Progenitor cell of endocrine pancreas (in vitro differentiated cells): ENCODE results near the gene OBSL1. TPM values are rescaled to one million over a fixed set of nuclear protein-coding genes. Genes with fewer than 3 reads are reported as not detected.

Experiments used
- DNase-seq: peaks from one replicate; pipeline ENCODE4 v3.0.0; 2021; ENCODE audit warnings: low spot score; ENCODE audit not compliant: unreplicated experiment
- H3K27ac Mint-ChIP-seq: 2 replicates; pipeline ENCODE4 v1.8.0; 2021; ENCODE audit warnings: mild to moderate bottlenecking, moderate library complexity, mixed read lengths
- H3K27me3 Mint-ChIP-seq: 2 replicates; pipeline ENCODE4 v1.8.0; 2021; ENCODE audit warnings: mixed read lengths
- H3K36me3 Mint-ChIP-seq: 2 replicates; pipeline ENCODE4 v1.8.0; 2022; ENCODE audit warnings: mixed read lengths; ENCODE audit not compliant: insufficient read depth
- H3K4me1 Mint-ChIP-seq: 2 replicates; pipeline ENCODE4 v1.8.0; 2021; ENCODE audit warnings: low read depth, mixed read lengths
- H3K4me3 Mint-ChIP-seq: 2 replicates; pipeline ENCODE4 v1.8.0; 2021; ENCODE audit warnings: low read depth, mild to moderate bottlenecking, moderate library complexity, mixed read lengths
- H3K9me3 Mint-ChIP-seq: 2 replicates; pipeline ENCODE4 v1.8.0; 2021; ENCODE audit warnings: low read depth, mixed read lengths
- total RNA-seq: library from RNA; stranded (reverse); gene quantifications from 2 replicates; pipeline ENCODE4 v1.2.1, GENCODE V29; 2021
- TF ChIP-seq, protein P1 (sequence below): fragments of 200-600 bp; sonication (generic); IDR thresholded peaks from one replicate; pipeline ENCODE4 v1.5.0; 2021; ENCODE audit warnings: antibody characterized with exemption, mild to moderate bottlenecking; ENCODE audit not compliant: unreplicated experiment

Gene OBSL1
- total RNA-seq, 1 donor from 2014 or later, result 198 TPM

DNA sequence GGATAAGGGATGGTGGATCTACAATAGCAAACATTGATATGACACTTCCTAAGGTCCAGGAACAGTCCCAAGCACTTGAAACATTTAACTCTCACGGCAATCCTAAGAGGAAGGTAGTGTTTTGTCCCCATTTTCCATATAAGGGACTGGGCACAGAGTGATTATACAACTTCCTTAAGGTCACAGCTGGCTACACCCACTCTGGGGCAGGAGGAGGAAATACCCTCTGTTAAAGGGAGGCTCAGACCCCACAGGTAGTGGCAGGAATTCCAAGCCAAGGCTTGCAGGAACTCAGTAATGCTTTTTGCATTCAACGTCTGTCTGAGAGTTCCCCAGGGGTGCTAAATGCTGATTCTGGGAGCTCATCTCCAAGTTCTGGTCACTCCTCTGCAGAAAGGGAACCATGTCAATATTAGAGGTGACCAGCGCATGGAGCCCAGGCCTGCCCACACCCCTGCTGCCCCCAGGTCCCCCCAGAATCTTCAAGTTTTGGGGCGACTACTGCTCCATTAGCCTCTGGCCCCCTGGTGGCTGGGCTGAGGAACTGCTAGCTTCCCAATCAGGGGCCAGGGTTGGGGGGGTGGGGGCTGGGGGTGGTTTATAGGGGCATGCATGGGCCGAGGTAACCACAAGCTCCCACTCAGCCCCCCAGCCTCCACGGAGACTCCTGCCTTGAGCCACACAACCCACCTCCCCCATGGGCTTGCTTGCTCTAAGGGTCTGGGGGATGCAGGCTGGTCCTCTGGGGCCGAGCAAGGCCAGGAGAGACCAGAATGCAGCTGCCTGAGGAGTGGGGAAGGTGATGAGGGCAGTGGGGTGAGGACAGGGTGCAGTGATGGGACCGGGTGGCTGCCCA, 11.1 kb downstream of the OBSL1 start:
- no peaks in the 10 kb centered on the region for H3K9me3 Mint-ChIP-seq
- H3K27ac Mint-ChIP-seq, result no peak overlapping the region
- no peak for DNase-seq
- H3K4me3 Mint-ChIP-seq, result no peak overlapping the region
- peaks cover 11% of the 10 kb centered on the region for H3K4me1 Mint-ChIP-seq
- H3K36me3 Mint-ChIP-seq, result peaks cover 17% of the 10 kb centered on the region
- TF ChIP-seq, protein P1, sequence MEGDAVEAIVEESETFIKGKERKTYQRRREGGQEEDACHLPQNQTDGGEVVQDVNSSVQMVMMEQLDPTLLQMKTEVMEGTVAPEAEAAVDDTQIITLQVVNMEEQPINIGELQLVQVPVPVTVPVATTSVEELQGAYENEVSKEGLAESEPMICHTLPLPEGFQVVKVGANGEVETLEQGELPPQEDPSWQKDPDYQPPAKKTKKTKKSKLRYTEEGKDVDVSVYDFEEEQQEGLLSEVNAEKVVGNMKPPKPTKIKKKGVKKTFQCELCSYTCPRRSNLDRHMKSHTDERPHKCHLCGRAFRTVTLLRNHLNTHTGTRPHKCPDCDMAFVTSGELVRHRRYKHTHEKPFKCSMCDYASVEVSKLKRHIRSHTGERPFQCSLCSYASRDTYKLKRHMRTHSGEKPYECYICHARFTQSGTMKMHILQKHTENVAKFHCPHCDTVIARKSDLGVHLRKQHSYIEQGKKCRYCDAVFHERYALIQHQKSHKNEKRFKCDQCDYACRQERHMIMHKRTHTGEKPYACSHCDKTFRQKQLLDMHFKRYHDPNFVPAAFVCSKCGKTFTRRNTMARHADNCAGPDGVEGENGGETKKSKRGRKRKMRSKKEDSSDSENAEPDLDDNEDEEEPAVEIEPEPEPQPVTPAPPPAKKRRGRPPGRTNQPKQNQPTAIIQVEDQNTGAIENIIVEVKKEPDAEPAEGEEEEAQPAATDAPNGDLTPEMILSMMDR, result peak; percentile 71
- H3K27me3 Mint-ChIP-seq, result no peaks in the 10 kb centered on the region

DNA sequence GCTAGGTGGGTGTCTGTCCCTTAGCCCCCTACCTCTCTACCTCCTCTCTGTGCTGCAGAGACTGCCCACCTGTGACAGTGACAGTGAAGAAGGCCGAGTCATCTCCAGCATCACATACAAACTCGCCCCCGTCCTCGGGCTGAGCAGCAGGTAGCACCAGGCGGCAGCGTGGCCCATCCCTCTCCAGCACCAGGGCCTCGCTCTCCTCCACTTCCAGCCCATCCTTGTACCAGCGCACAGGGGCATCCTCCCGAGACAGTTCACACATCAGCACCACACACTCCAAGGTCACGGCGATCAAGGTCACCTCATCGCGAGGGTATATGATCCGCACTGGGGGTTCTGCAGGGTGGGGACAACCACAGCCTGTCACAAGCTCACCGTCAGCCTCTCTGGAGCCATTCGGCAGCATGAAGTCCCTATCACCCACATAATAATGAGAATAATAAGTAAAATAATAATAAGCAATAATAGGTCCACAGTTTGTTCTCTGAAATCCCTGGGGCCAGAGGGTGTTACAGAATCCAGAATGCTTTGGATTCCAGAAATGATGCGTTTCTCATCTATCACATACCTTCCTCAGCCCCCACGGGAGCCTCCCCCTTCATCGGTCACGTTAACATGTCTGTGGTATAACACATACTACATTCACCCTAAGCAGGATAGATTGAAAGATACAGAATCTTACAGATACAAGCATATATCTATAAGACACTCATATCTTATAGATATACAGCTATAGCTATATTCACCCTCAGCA, 12.0 kb downstream of the OBSL1 start:
- no peak for DNase-seq
- Mint-ChIP-seq H3K27me3 (no peaks in the 10 kb centered on the region), H3K36me3 (peaks cover 19% of the 10 kb centered on the region), H3K4me3 (no peak overlapping the region), H3K27ac (no peak overlapping the region), H3K4me1 (peaks cover 11% of the 10 kb centered on the region), H3K9me3 (no peaks in the 10 kb centered on the region)
- TF ChIP-seq, protein P1, result no peak

DNA sequence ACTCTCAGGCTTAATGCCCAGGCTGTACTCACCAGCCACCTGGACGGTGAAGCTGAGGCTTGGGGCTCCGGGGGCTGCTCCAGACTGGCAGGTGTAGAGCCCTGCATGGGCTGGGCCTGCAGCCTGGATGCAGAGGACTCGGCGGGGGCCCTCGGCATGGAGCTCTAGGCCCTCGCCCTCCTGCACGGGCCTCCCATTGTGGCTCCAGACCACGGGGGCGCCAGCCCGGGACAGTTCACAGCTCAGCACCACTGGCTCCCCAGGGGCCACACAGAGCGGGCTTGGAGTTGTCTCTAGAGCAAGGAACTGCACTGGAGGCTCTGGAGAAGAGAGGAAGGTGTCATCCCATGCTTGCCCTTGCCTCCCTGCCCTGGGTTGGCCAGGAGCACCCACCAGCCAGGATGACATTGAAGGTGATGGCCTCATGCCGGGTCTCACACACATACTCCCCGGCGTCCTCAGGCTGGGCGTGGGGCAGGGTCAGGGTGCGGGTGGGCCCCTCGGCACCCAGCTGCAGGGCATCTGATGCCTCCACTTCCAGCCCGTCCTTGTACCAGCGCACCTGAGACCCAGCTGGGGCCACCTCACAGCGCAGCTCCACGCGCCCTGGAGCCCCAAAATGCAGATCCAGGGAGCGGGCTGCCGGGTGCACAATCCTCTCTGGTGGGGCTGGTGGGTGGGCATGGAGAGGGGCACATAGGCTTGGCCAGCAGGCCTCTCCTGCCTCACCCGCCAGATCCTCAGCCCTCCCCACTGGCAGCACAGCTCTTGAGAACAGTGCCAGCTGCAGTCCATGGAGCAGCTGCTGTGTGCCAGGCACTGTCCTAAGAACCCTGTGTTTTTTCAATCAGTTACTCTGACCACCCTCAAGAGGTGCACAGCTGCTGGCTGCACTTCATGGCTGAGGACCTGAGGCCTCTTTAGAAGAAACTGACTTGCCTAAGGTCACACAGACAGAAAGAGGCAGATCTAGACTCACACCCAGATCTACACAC, 13.3 kb downstream of the OBSL1 start:
- H3K36me3 Mint-ChIP-seq, result peaks cover 15% of the 10 kb centered on the region
- no peaks in the 10 kb centered on the region for H3K9me3 Mint-ChIP-seq
- DNase-seq, result no peak
- no peak overlapping the region for H3K4me3 Mint-ChIP-seq
- TF ChIP-seq, protein P1, result no peak
- H3K27me3 Mint-ChIP-seq, result peaks cover 12% of the 10 kb centered on the region
- H3K27ac Mint-ChIP-seq, result no peak overlapping the region
- peaks cover 11% of the 10 kb centered on the region for H3K4me1 Mint-ChIP-seq

DNA sequence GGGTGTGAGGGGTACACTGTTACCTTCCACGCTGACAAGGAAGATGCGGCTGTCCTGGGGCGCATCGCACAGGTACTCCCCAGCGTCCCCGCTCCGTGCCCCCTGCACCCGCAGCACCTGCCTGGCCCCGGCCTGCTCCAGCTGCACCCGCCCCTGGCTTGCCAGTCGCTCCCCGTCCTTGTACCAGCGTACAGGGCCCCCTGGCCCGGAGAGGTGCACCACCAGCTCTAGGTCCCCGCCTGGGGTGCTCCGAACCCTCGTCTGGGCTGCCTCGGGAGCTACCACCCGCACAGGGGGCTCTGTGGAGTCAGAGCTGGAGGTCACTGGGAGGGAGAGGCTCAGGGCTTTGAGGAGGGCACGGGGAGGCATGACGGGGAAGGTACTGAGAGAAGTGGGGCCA, 14.0 kb downstream of the OBSL1 start:
- Mint-ChIP-seq H3K27ac (no peak overlapping the region), H3K36me3 (peaks cover 13% of the 10 kb centered on the region), H3K9me3 (no peaks in the 10 kb centered on the region), H3K27me3 (peaks cover 12% of the 10 kb centered on the region), H3K4me3 (no peak overlapping the region), H3K4me1 (peaks cover 11% of the 10 kb centered on the region)
- TF ChIP-seq, protein P1, result no peak
- no peak for DNase-seq
